ENCODE measurements around the gene FLT3. TPM values are rescaled to one million over a fixed set of nuclear protein-coding genes. Genes with fewer than 3 reads are reported as not detected.

FLT3 gene
- total RNA-seq, 2 donors from 2014 or later: 0.81 to 1.1 TPM

- no peaks in the 10 kb centered on the region for H3K36me3 ChIP-seq
- peaks cover 9% of the 10 kb centered on the region for H3K27me3 ChIP-seq (replicated peaks; ENCODE audit: insufficient read depth)
- DNase-seq (ENCODE audit: low spot score): no peak
- no peak overlapping the region for H3K27ac ChIP-seq
- no peak for TF ChIP-seq CTCF (IDR thresholded peaks at IDR 0.05)
- H3K9me3 ChIP-seq: no peaks in the 10 kb centered on the region
- no peak for ATAC-seq (ENCODE audit: insufficient number of reproducible peaks, low FRiP score, low read depth)
- H3K4me3 ChIP-seq: peak overlapping the region; percentile 34
- H3K4me1 ChIP-seq (ENCODE audit: control insufficient read depth in 1 of 2, low read depth in 2 of 2): peaks cover 8 to 32% of the 10 kb centered on the region in 2 donors
Measured at GRCh38 chr13:27979765-27980279, 120.6 kb downstream of the FLT3 start.

GRCh38 chr13:27979001-27979643 lies 121.3 kb downstream of the FLT3 start:
- Histone ChIP-seq H3K27ac (no peak overlapping the region), H3K4me3 (peak overlapping the region; percentile 4), H3K36me3 (no peaks in the 10 kb centered on the region), H3K27me3 (replicated peaks; ENCODE audit: insufficient read depth) (peaks cover 9% of the 10 kb centered on the region), H3K9me3 (no peaks in the 10 kb centered on the region), H3K4me1 (ENCODE audit: control insufficient read depth in 1 of 2, low read depth in 2 of 2) (peaks cover 8 to 32% of the 10 kb centered on the region in 2 donors)
- DNase-seq (ENCODE audit: low spot score) (no peak), ATAC-seq (ENCODE audit: insufficient number of reproducible peaks, low FRiP score, low read depth) (no peak)
- no peak for TF ChIP-seq CTCF (IDR thresholded peaks at IDR 0.05)

- Histone ChIP-seq H3K36me3 (no peaks in the 10 kb centered on the region), H3K27me3 (replicated peaks; ENCODE audit: insufficient read depth) (peaks cover 9% of the 10 kb centered on the region), H3K4me3 (no peak overlapping the region), H3K4me1 (ENCODE audit: control insufficient read depth in 1 of 2, low read depth in 2 of 2) (peaks cover 8 to 32% of the 10 kb centered on the region in 2 donors), H3K27ac (no peak overlapping the region), H3K9me3 (no peaks in the 10 kb centered on the region)
- no peak for DNase-seq (ENCODE audit: low spot score)
- ATAC-seq (ENCODE audit: insufficient number of reproducible peaks, low FRiP score, low read depth): no peak
- TF ChIP-seq CTCF (IDR thresholded peaks at IDR 0.05): no peak
Measured at GRCh38 chr13:27978301-27978968, 121.9 kb downstream of the FLT3 start.

- peaks cover 9% of the 10 kb centered on the region for H3K27me3 ChIP-seq (replicated peaks; ENCODE audit: insufficient read depth)
- H3K4me1 ChIP-seq (ENCODE audit: control insufficient read depth in 1 of 2, low read depth in 2 of 2): peaks cover 8 to 32% of the 10 kb centered on the region in 2 donors
- no peak for DNase-seq (ENCODE audit: low spot score)
- no peaks in the 10 kb centered on the region for H3K9me3 ChIP-seq
- no peak overlapping the region for H3K27ac ChIP-seq
- TF ChIP-seq CTCF (IDR thresholded peaks at IDR 0.05): no peak
- ATAC-seq (ENCODE audit: insufficient number of reproducible peaks, low FRiP score, low read depth): no peak
- H3K36me3 ChIP-seq: no peaks in the 10 kb centered on the region
- H3K4me3 ChIP-seq: no peak overlapping the region
Measured at GRCh38 chr13:27977476-27978300, 122.7 kb downstream of the FLT3 start.
